HL-60 (cell line): ENCODE results near the gene DESI1.

Experiments
- DNase-seq, 2 experiments: peaks; one replicate each; pipeline ENCODE4 v3.0.0-alpha.2; 2010 to 2020; ENCODE audit warnings: low read depth in 1 of 2, low spot score in 1 of 2
- H3K27ac ChIP-seq: fragments of 250-450 bp; sonication (Bioruptor Pico); replicated peaks from 2 replicates; pipeline ENCODE4 v1.5.1; 2020; ENCODE audit warnings: mild to moderate bottlenecking, moderate library complexity
- H3K27me3 ChIP-seq: fragments of 250-450 bp; sonication (Bioruptor Pico); 2 replicates; pipeline ENCODE4 v1.5.1; 2021; ENCODE audit warnings: mild to moderate bottlenecking, moderate library complexity; ENCODE audit not compliant: insufficient read depth, poor library complexity, severe bottlenecking
- H3K4me3 ChIP-seq: replicated peaks from 2 replicates; pipeline ENCODE4 v1.5.1; 2011; ENCODE audit warnings: mild to moderate bottlenecking, control low read depth, low read length; ENCODE audit not compliant: insufficient read depth
- CTCF ChIP-seq: IDR thresholded peaks from one replicate; pipeline ENCODE4 v1.5.1; 2011; ENCODE audit warnings: low read length, control low read depth, inconsistent platforms; ENCODE audit not compliant: insufficient read depth
- GABPA ChIP-seq: IDR thresholded peaks from 2 replicates; pipeline ENCODE4 v1.6.1; 2012; ENCODE audit warnings: low read depth
- POLR2AphosphoS5 ChIP-seq: IDR thresholded peaks from 2 replicates; pipeline ENCODE4 v1.6.1; 2012; ENCODE audit warnings: low read depth
- SPI1 ChIP-seq: IDR thresholded peaks from 2 replicates; pipeline ENCODE4 v1.6.1; 2012; ENCODE audit warnings: low read depth, mild to moderate bottlenecking, borderline replicate concordance
- TF ChIP-seq, protein P1 (sequence below): IDR thresholded peaks from 2 replicates; pipeline ENCODE4 v1.6.1; 2012; ENCODE audit warnings: low read depth; ENCODE audit not compliant: insufficient replicate concordance

The DESI1 gene

DNA sequence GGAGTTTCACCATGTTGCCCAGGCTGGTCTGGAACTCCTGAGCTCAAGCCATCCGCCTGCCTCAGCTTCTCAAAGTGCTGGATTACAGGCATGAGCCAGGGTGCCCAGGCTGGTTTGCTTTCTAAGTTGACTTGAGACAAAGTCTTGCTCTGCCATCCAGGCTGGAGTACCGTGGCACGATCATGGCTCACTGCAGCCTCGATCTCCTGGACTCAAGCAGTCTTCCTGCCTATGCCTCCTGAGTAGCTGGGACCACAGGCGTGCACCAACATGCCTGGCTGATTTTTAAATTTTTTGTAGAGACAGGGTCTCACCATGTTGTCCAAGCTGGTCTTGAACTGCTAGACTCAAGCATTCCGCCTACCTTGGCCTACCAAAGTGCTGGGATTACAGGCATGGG, 36.9 kb upstream of the DESI1 start:
- DNase-seq, result no peak
- TF ChIP-seq SPI1 (no peak), POLR2AphosphoS5 (no peak), GABPA (no peak), CTCF (no peak)
- TF ChIP-seq, protein P1, sequence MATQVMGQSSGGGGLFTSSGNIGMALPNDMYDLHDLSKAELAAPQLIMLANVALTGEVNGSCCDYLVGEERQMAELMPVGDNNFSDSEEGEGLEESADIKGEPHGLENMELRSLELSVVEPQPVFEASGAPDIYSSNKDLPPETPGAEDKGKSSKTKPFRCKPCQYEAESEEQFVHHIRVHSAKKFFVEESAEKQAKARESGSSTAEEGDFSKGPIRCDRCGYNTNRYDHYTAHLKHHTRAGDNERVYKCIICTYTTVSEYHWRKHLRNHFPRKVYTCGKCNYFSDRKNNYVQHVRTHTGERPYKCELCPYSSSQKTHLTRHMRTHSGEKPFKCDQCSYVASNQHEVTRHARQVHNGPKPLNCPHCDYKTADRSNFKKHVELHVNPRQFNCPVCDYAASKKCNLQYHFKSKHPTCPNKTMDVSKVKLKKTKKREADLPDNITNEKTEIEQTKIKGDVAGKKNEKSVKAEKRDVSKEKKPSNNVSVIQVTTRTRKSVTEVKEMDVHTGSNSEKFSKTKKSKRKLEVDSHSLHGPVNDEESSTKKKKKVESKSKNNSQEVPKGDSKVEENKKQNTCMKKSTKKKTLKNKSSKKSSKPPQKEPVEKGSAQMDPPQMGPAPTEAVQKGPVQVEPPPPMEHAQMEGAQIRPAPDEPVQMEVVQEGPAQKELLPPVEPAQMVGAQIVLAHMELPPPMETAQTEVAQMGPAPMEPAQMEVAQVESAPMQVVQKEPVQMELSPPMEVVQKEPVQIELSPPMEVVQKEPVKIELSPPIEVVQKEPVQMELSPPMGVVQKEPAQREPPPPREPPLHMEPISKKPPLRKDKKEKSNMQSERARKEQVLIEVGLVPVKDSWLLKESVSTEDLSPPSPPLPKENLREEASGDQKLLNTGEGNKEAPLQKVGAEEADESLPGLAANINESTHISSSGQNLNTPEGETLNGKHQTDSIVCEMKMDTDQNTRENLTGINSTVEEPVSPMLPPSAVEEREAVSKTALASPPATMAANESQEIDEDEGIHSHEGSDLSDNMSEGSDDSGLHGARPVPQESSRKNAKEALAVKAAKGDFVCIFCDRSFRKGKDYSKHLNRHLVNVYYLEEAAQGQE, result no peak
- H3K27me3 ChIP-seq, result no peaks in the 10 kb centered on the region
- H3K27ac ChIP-seq, result no peak overlapping the region
- no peak overlapping the region for H3K4me3 ChIP-seq

DNA sequence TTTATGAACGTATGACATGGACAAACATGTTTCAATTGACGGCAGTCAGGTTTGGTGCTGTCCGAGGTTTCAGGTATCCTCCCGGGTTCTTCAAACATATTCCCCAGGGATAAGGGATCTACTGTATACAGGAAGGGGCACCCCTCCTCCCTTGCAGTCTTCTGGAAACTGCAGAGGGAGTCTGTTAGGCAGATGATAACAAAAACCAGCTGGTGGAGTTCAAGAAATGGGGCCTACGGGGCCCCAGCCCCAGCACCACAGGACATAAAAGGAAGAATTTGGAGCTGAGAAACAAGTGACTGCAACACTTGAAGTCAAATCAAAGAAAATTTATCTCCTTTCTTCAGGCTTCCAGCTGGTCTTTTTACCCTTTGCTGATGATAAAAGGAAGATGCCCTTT, 35.7 kb upstream of the DESI1 start:
- H3K27ac ChIP-seq, result no peak overlapping the region
- H3K27me3 ChIP-seq, result no peaks in the 10 kb centered on the region
- TF ChIP-seq, protein P1, result no peak
- TF ChIP-seq SPI1 (no peak), CTCF (no peak), POLR2AphosphoS5 (no peak), GABPA (no peak)
- H3K4me3 ChIP-seq, result no peak overlapping the region
- DNase-seq, result no peak

- Histone ChIP-seq H3K27me3 (no peaks in the 10 kb centered on the region), H3K4me3 (no peak overlapping the region), H3K27ac (no peak overlapping the region)
- no peak for DNase-seq
- TF ChIP-seq SPI1 (no peak), GABPA (no peak), POLR2AphosphoS5 (no peak), CTCF (no peak)
- TF ChIP-seq, protein P1, result no peak
Observed at GRCh38 chr22:41654322-41654721, 33.5 kb upstream of the DESI1 start.
